Caco-2 (cell line): Measurements from ENCODE around the gene RBM20. TPM values are rescaled to one million over a fixed set of nuclear protein-coding genes. Genes with fewer than 3 reads are reported as not detected.

Experiments
- BruUV-seq: library from RNA; stranded (reverse); fragments of 400-500 nt; replicated peaks from 2 replicates; lab custom pipeline; 2021; lab: Mats Ljungman, UMichigan
- CTCF ChIA-PET: fragments of 300-600 bp; sonication (Branson Sonifier 250); formaldehyde crosslinking; loops from one replicate; lab custom pipeline; 2022; ENCODE audit warnings: antibody characterized with exemption; lab: Charles Lee
- POLR2A ChIA-PET: fragments of 300-600 bp; sonication (Branson Sonifier 250); formaldehyde crosslinking; loops from one replicate; lab custom pipeline; 2022; ENCODE audit warnings: antibody characterized with exemption; lab: Charles Lee
- DNase-seq, 2 experiments: peaks; one replicate each; pipeline versions ENCODE4 v3.0.0 to v3.0.0-alpha.2; 2020 to 2022
- H3K27me3 ChIP-seq: replicated peaks from 2 replicates; pipeline ENCODE4 v1.6.0; 2011; ENCODE audit warnings: low read length; ENCODE audit not compliant: control insufficient read depth, insufficient read depth
- H3K36me3 ChIP-seq: 2 replicates; pipeline ENCODE4 v1.5.1; 2011; ENCODE audit warnings: low read length; ENCODE audit not compliant: control insufficient read depth, insufficient read depth
- H3K4me1 ChIP-seq: fragments of 250-450 bp; sonication (Bioruptor Pico); 2 replicates; pipeline ENCODE4 v1.5.1; 2020; ENCODE audit warnings: mild to moderate bottlenecking
- H3K4me3 ChIP-seq: 2 replicates; pipeline ENCODE4 v1.5.1; 2011; ENCODE audit warnings: low read depth, mild to moderate bottlenecking, control low read depth, low read length
- H3K9me3 ChIP-seq: fragments of 250-450 bp; sonication (Bioruptor Pico); 2 replicates; pipeline ENCODE4 v1.5.1; 2020; ENCODE audit warnings: mild to moderate bottlenecking, moderate library complexity
- H3K27ac Mint-ChIP-seq: one replicate; pipeline ENCODE4 v1.8.0; 2022; ENCODE audit warnings: mixed read lengths; ENCODE audit not compliant: unreplicated experiment
- H3K27me3 Mint-ChIP-seq: one replicate; pipeline ENCODE4 v1.8.0; 2022; ENCODE audit warnings: mixed read lengths; ENCODE audit not compliant: insufficient read depth, unreplicated experiment
- H3K36me3 Mint-ChIP-seq: one replicate; pipeline ENCODE4 v1.8.0; 2022; ENCODE audit warnings: mild to moderate bottlenecking, mixed read lengths; ENCODE audit not compliant: insufficient read depth, unreplicated experiment
- H3K4me1 Mint-ChIP-seq: one replicate; pipeline ENCODE4 v1.8.0; 2022; ENCODE audit warnings: low read depth, mixed read lengths; ENCODE audit not compliant: unreplicated experiment
- H3K4me3 Mint-ChIP-seq: one replicate; pipeline ENCODE4 v1.8.0; 2022; ENCODE audit warnings: mild to moderate bottlenecking, moderate library complexity, mixed read lengths; ENCODE audit not compliant: unreplicated experiment
- H3K9me3 Mint-ChIP-seq: one replicate; pipeline ENCODE4 v1.8.0; 2022; ENCODE audit warnings: mixed read lengths; ENCODE audit not compliant: unreplicated experiment
- intact Hi-C: fragments of 100-400 bp; cut with micrococcal nuclease; formaldehyde crosslinking; loops from one replicate; pipeline ENCODE4 v1.10.0; 2022; ENCODE audit not compliant: unreplicated experiment
- total RNA-seq: library from RNA; stranded (reverse); gene quantifications from 2 replicates; pipeline ENCODE4 v1.2.3, GENCODE V29; 2022
- TF ChIP-seq, protein P1 (sequence below), 2 experiments: fragments of 200-600 bp in 1 of 2; IDR thresholded peaks; 1 replicate in 1 of 2; 2 replicates in 1 of 2; pipeline versions ENCODE4 v1.5.1 to v1.8.0; 2011 to 2022; ENCODE audit warnings: antibody characterized with exemption in 1 of 2, control low read depth in 1 of 2, inconsistent platforms in 1 of 2, low read depth in 1 of 2, low read length in 1 of 2, mild to moderate bottlenecking in 1 of 2, moderate library complexity in 1 of 2; ENCODE audit not compliant: insufficient read depth in 1 of 2, severe bottlenecking in 1 of 2, unreplicated experiment in 1 of 2

Gene RBM20
- total RNA-seq, 1 experiment from 2014 or later, result 0.36 TPM

DNA sequence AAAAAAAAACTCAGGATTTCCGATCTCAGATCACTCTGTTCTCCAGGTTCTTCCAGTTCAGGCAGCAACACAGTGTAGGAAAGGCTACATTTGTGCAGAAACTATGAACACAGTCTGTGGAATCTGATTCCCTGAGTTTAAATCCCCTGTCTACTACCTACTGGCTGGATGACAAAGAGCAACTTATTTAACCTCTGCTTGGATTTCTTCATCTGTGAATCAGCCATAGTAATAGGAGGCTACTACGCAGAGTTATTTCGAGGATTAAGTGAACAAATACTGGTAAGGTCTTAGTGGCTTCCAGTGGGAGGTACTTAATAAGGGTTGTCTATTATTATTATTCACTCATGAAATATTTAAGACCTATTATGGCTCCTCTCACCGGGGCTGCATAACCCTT is 183.3 kb downstream of the RBM20 start:
- Histone ChIP-seq H3K27me3 (no peaks in the 10 kb centered on the region), H3K4me1 (no peaks in the 10 kb centered on the region), H3K9me3 (no peaks in the 10 kb centered on the region), H3K4me3 (no peak overlapping the region), H3K36me3 (no peaks in the 10 kb centered on the region)
- intact Hi-C loops, result loop anchor here (5.0 kb wide), 1 partner anchor 45 kb away; the partner anchor contains the start of gene PDCD4
- BruUV-seq, result no TSS peak
- Mint-ChIP-seq H3K27ac (no peak overlapping the region), H3K9me3 (no peaks in the 10 kb centered on the region), H3K36me3 (no peaks in the 10 kb centered on the region), H3K4me1 (no peaks in the 10 kb centered on the region), H3K27me3 (no peaks in the 10 kb centered on the region), H3K4me3 (no peak overlapping the region)
- ChIA-PET CTCF (no interaction called here), POLR2A (no interaction called here)
- TF ChIP-seq, protein P1, sequence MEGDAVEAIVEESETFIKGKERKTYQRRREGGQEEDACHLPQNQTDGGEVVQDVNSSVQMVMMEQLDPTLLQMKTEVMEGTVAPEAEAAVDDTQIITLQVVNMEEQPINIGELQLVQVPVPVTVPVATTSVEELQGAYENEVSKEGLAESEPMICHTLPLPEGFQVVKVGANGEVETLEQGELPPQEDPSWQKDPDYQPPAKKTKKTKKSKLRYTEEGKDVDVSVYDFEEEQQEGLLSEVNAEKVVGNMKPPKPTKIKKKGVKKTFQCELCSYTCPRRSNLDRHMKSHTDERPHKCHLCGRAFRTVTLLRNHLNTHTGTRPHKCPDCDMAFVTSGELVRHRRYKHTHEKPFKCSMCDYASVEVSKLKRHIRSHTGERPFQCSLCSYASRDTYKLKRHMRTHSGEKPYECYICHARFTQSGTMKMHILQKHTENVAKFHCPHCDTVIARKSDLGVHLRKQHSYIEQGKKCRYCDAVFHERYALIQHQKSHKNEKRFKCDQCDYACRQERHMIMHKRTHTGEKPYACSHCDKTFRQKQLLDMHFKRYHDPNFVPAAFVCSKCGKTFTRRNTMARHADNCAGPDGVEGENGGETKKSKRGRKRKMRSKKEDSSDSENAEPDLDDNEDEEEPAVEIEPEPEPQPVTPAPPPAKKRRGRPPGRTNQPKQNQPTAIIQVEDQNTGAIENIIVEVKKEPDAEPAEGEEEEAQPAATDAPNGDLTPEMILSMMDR (IDR thresholded peaks at IDR 0.05; ENCODE audit: insufficient read depth in 1 of 2, low read depth in 1 of 2, low read length in 1 of 2, severe bottlenecking in 1 of 2, unreplicated experiment in 1 of 2), result no peak
- no peak for DNase-seq

DNA sequence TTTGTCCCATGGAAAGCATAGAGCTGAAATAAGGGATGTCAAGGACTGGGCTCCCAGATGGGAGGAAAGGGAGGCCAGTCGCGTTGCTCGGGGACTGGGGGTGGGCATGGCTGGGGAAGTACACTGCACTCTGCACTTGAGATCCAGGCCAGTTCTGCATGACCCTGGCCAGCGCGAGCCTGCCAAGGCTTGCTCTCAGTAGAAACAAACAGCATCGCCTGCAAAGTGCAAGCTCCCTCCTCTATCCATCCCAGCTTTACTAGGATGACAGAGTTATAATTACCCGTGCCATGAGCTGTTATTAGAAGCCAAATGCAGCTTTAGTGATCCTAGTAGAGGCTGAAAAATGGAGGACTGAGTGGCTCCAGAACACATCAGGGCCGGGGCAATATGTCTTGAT is 183.7 kb downstream of the RBM20 start:
- no TSS peak for BruUV-seq
- Histone ChIP-seq H3K36me3 (no peaks in the 10 kb centered on the region), H3K4me3 (no peak overlapping the region), H3K27me3 (no peaks in the 10 kb centered on the region), H3K9me3 (no peaks in the 10 kb centered on the region), H3K4me1 (no peaks in the 10 kb centered on the region)
- DNase-seq, result no peak
- H3K27me3 Mint-ChIP-seq, result no peaks in the 10 kb centered on the region
- H3K4me3 Mint-ChIP-seq, result no peak overlapping the region
- intact Hi-C loops, result loop anchor here (5.0 kb wide), 1 partner anchor 44 kb away; the partner anchor contains the start of gene PDCD4
- TF ChIP-seq, protein P1 (IDR thresholded peaks at IDR 0.05; ENCODE audit: insufficient read depth in 1 of 2, low read depth in 1 of 2, low read length in 1 of 2, severe bottlenecking in 1 of 2, unreplicated experiment in 1 of 2), result no peak
- POLR2A ChIA-PET, result no interaction called here
- CTCF ChIA-PET, result interaction anchor here (0.6 kb wide), 1 partner anchor 81 kb away, joined by 4 read pairs; no protein-coding TSS in a partner anchor
- H3K4me1 Mint-ChIP-seq, result no peaks in the 10 kb centered on the region
- no peaks in the 10 kb centered on the region for H3K36me3 Mint-ChIP-seq
- H3K27ac Mint-ChIP-seq, result no peak overlapping the region
- no peaks in the 10 kb centered on the region for H3K9me3 Mint-ChIP-seq

DNA sequence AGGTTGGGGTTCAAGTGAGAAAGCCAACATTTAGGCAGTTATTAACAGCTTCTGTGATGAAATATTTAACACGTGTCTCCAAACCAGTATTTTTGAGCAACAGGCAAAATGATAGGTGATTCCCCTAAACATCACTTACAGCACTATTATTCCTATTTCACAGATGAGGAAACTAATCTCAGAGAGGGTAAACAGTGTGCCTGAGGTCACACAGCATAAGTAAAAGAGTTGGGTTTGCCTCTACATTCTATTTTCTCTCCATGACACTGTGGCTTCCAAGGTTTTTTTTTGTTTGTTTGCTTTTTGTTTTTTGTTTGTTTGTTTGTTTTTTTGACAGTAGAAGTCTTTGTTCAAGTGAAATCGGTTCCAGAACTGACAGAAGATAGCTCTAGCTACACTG is 184.4 kb downstream of the RBM20 start:
- no peak overlapping the region for H3K27ac Mint-ChIP-seq
- ChIA-PET POLR2A (no interaction called here), CTCF (interaction anchor here (0.6 kb wide), 1 partner anchor 82 kb away, joined by 4 read pairs; no protein-coding TSS in a partner anchor)
- no peaks in the 10 kb centered on the region for H3K27me3 Mint-ChIP-seq
- H3K27me3 ChIP-seq, result no peaks in the 10 kb centered on the region
- DNase-seq, result no peak
- H3K9me3 ChIP-seq, result no peaks in the 10 kb centered on the region
- intact Hi-C loops, result loop anchor here (5.0 kb wide), 1 partner anchor 44 kb away; the partner anchor contains the start of gene PDCD4
- no peaks in the 10 kb centered on the region for H3K36me3 ChIP-seq
- no peaks in the 10 kb centered on the region for H3K36me3 Mint-ChIP-seq
- no peak overlapping the region for H3K4me3 Mint-ChIP-seq
- BruUV-seq, result no TSS peak
- H3K9me3 Mint-ChIP-seq, result no peaks in the 10 kb centered on the region
- H3K4me1 Mint-ChIP-seq, result no peaks in the 10 kb centered on the region
- no peak overlapping the region for H3K4me3 ChIP-seq
- TF ChIP-seq, protein P1 (IDR thresholded peaks at IDR 0.05; ENCODE audit: insufficient read depth in 1 of 2, low read depth in 1 of 2, low read length in 1 of 2, severe bottlenecking in 1 of 2, unreplicated experiment in 1 of 2), result no peak
- H3K4me1 ChIP-seq, result no peaks in the 10 kb centered on the region
